ENCODE data around the gene NEK5. TPM values are rescaled to one million over a fixed set of nuclear protein-coding genes. Genes with fewer than 3 reads are reported as not detected.
"Not testable (repeated sequence)": the region's sequence is repeated elsewhere in the genome, so short reads cannot be mapped to it uniquely, and the experiment has no call there.

The NEK5 gene
- polyA plus RNA-seq, 3 donors: 0.04 to 0.45 (median 0.20) TPM

GRCh38 chr13:52155177-52155576, 26.3 kb upstream of the NEK5 start:
- no peak overlapping the region for H3K27ac ChIP-seq (ENCODE audit: low read depth, low read length)
- 95 to 97% (median 95%) methylated on average over 1 of the region's 1 CpG for WGBS, 3 donors

- WGBS, 3 donors: 80 to 93% (median 86%) methylated on average over 1 of the region's 1 CpG
Measured at GRCh38 chr13:52147225-52147624, 18.4 kb upstream of the NEK5 start.

GRCh38 chr13:52141299-52141698, 12.4 kb upstream of the NEK5 start:
- WGBS, 3 donors: 48 to 59% (median 57%) methylated on average over 2 of the region's 2 CpGs

More at GRCh38 chr13:52147225-52147624, 18.4 kb upstream of the NEK5 start:
- H3K27ac ChIP-seq (ENCODE audit: low read depth, low read length): no peak overlapping the region

GRCh38 chr13:52137489-52137888, 8.6 kb upstream of the NEK5 start:
- WGBS, 3 donors: 81 to 91% (median 88%) methylated on average over 3 of the region's 3 CpGs
- H3K27ac ChIP-seq (ENCODE audit: low read depth, low read length): no peak overlapping the region

More at GRCh38 chr13:52141299-52141698, 12.4 kb upstream of the NEK5 start:
- no peak overlapping the region for H3K27ac ChIP-seq (ENCODE audit: low read depth, low read length)

DNA sequence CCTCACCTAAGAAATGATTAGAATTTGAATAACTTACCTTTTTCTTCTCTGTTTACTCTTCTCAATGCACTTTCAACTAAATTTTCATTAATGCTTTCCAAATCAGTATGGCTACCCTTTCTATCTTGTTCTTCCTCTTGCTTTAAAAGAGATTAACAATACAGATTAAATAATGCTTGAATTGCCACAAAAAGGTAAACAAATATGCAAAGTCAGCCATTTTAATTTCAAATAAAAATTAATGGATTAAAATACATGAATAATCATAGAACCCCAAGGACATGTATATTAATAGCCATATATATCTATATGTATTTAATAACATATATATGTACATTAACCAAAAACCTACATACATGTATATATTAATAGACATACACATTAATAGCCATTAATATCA, 7.9 kb upstream of the NEK5 start:
- no peak overlapping the region for H3K27ac ChIP-seq (ENCODE audit: low read depth, low read length)

DNA sequence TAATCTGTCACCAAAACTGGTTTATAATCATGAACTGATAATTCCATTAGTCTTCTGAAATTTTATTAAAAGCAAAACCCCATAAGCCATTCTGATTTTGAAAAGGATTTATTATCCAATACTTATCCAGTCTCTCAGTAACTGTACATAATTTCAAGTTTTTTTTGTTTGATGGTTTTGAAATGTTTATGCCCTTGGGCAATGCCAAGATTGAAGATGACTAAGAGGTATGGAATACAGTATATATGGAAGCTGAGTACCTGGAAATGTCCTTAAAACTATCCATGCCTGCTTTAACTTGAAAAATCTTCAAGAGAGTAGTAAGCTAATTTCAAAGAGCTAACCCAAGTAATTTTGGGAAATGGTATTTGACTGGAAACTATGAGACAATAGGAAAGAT, 1.8 kb upstream of the NEK5 start:
- H3K27ac ChIP-seq (ENCODE audit: low read depth, low read length): no peak overlapping the region

DNA sequence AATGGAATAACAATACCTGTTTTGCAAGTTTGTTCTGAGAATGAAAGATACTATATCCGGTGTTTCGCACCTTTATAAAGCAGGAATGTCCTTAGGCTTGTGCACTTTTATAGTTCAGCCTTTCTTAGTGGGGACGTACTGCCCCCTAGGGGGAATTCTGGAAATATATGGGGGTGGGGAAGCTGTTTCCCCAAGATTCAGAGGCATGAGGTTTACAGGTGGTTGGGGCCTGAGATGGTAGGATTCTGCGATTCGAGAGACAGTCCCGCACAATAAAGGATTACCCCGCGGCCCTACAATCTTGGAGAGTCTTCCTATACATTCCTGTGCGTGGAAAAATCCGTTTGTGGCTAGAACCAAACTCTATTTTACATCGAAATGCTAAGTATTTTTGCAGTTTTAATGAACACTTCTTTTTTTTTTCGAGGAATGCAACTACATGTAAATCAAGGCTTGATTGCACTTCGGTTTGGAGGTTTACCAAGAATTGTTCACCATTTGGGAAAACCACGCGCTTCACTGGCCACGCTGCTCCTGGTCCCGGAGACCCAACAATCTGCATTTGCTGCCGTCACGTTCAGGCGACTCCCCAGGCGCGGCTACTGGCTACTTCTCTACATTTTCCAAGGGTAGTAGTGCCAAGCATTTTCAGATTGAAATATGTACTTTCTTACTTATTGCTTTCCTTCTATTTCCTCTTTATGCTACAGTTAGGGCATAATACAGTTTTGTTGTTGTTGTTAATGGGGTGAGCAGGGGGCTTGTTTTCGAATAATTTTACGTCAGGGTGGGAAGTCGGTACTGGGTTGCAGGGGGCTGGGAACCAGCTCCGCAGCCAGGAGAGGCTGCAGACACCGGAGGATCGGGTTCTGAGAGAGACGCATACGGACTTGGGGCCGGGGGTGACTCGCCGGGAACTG, 830 bp downstream of the NEK5 start:
- no peak overlapping the region for H3K27ac ChIP-seq (ENCODE audit: low read depth, low read length)
- WGBS, 3 donors: 0 to 1% (median 1%) methylated on average over 33 of the region's 33 CpGs

DNA sequence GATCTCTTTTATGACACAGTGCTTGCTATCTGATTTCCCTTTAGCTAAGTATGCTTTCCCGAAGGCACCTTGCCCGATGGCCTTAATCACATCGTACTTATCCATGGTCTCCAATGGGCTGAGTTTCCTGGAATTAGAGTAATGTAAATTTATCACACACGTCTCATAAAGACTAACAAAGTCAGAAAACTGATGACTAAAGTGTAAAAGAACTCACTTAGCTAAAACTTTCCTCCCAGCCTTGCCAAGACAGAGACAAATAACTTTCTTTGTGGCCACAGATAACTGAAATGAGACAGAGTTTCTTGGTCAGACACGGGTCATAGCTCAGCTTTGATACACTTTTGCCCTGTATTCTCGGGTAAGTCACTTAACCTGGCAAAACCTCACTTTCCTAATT, 1.5 kb downstream of the NEK5 start:
- no peak overlapping the region for H3K27ac ChIP-seq (ENCODE audit: low read depth, low read length)
- WGBS, 3 donors: 22 to 42% (median 41%) methylated on average over 6 of the region's 6 CpGs

GRCh38 chr13:52125547-52125946, 3.3 kb downstream of the NEK5 start:
- no peak overlapping the region for H3K27ac ChIP-seq (ENCODE audit: low read depth, low read length)
- 94 to 99% (median 96%) methylated on average over 3 of the region's 3 CpGs for WGBS, 3 donors

GRCh38 chr13:52118595-52118994, 10.3 kb downstream of the NEK5 start:
- no peak overlapping the region for H3K27ac ChIP-seq (ENCODE audit: low read depth, low read length)
- 47 to 54% (median 50%) methylated on average over 3 of the region's 3 CpGs for WGBS, 3 donors

GRCh38 chr13:52118095-52118494, 10.8 kb downstream of the NEK5 start:
- H3K27ac ChIP-seq (ENCODE audit: low read depth, low read length): no peak overlapping the region
- WGBS, 3 donors: 89 to 96% (median 95%) methylated on average over 2 of the region's 2 CpGs

DNA sequence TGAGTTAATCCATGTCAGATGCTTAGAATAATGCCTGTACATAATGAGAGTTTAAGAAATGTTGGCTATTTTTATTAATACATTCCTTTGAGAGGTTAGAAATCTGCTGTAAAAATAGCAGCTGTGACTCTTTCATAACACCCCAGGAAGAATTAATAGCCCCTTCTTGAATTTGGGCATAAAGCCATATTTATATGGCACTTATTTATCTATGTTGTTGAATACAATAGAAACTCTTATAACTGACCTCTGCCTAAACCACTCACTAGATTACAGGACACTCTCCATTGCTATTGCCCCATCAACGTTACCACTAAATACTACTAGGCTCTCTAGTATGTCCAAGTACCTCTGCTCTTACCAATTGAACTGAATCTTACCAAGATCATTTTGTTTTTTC, 16.3 kb downstream of the NEK5 start:
- H3K27ac ChIP-seq (ENCODE audit: low read depth, low read length): no peak overlapping the region
- 65 to 80% (median 77%) methylated on average over 1 of the region's 1 CpG for WGBS, 3 donors

GRCh38 chr13:52109116-52109670, 19.7 kb downstream of the NEK5 start:
- WGBS, 3 donors: 86 to 93% (median 88%) methylated on average over 1 of the region's 1 CpG
- no peak overlapping the region for H3K27ac ChIP-seq (ENCODE audit: low read depth, low read length)

DNA sequence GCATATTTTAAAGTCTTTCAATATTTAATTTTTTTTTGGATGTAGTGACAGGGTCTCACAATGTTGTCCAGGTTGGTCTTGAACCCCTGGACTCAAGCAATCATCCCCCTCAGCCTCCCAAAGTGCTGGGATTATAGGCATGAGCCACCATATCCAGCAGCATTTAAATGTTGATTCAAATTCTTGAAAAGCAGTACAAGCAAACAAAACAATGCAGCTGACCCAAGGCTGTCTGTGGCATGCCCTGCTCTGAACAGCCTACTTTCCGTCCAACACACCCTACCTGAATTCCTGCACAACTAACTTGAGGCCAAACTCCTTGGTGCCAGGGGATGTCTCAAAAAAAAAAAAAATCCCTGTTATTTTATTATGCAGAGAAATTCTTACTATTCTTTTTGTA, 23.0 kb downstream of the NEK5 start:
- WGBS, 3 donors: 86 to 95% (median 95%) methylated on average over 1 of the region's 1 CpG
- no peak overlapping the region for H3K27ac ChIP-seq (ENCODE audit: low read depth, low read length)

- no peak overlapping the region for H3K27ac ChIP-seq (ENCODE audit: low read depth, low read length)
- WGBS, 3 donors: 75 to 87% (median 85%) methylated on average over 1 of the region's 1 CpG
Measured at GRCh38 chr13:52104624-52105023, 24.2 kb downstream of the NEK5 start.

DNA sequence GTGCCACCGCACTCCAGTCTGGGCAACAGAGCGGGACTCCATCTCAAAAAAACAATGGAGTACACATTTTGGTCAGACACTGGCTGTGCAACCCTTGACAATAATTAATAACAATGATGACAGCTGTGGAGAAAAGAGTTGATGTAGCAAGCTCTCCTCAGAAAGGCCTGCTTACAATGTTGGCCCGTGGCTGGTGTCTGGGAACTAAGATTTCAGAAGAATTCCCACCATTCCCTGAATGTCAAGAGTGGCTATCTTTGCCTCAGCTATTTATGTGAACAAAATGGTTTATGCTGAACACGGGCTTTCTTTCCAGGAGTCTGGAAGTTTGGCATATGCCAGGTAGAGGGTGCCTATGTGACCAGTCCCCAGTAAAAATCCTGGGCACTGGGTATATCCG, 25.5 kb downstream of the NEK5 start:
- 90 to 93% (median 93%) methylated on average over 5 of the region's 5 CpGs for WGBS, 3 donors

DNA sequence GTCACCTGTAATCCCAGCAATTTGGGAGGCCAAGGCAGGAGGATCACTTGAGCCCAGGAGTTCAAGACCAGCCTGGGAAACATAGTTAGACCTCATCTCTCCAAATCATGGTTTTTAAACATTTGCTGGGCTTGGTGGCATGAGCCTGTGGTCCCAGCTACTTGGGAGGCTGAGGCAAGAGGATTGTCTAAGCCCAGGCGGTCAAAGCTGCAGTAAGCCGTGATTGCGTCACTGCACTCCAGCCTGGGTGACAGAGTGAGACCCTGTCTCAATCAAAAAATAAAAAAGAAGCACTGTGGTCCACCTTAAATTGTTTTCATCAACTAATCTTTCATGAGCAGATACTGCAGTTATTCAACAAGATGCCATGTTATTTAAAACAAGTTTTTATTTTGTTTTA, 26.4 kb downstream of the NEK5 start:
- 90 to 94% (median 91%) methylated on average over 3 of the region's 3 CpGs for WGBS, 3 donors

More for the DNA sequence above, 25.5 kb downstream of the NEK5 start:
- no peak overlapping the region for H3K27ac ChIP-seq (ENCODE audit: low read depth, low read length)

DNA sequence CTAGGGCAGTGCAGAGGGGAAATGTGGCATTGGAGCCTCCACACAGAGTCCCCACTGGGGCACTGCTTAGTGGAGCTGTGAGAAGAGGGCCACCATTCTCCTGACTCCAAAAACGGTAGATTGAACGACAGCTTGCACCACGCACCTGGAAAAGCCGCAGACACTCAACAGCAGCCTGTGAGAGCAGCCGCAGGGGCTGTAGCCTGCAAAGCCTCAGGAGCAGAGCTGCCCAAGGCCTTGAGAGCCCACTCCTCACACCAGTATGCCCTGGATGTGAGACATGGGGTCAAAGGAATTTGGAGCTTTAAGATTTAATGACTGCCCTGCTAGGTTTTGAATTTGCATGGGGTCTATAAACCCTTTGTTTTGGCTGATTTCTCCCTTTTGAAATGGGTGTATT, 31.7 kb downstream of the NEK5 start:
- H3K27ac ChIP-seq (ENCODE audit: low read depth, low read length): no peak overlapping the region
- 90 to 96% (median 95%) methylated on average over 5 of the region's 5 CpGs for WGBS, 3 donors

More for the DNA sequence above, 26.4 kb downstream of the NEK5 start:
- H3K27ac ChIP-seq (ENCODE audit: low read depth, low read length): not testable (repeated sequence)

DNA sequence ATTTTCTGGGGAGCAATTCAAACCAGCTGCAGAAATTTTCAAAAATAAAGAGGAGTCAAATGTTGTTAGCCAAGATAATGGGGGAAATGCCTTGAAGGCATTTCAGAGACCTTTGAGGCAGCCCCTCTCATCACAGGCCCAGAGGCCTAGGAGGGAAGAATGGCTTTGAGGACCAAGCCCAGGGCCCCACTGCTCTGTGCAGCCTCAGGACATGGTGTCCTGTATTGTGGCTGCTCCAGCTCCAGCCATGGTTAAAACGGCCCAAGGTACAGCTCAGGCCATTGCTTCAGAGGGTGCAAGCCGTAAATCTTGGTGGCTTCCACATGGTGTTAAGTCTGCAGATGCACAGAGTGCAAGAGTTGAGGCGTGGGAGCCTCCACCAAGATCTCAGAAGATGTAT, 32.1 kb downstream of the NEK5 start:
- WGBS, 3 donors: 79 to 92% (median 91%) methylated on average over 3 of the region's 3 CpGs
- no peak overlapping the region for H3K27ac ChIP-seq (ENCODE audit: low read depth, low read length)

DNA sequence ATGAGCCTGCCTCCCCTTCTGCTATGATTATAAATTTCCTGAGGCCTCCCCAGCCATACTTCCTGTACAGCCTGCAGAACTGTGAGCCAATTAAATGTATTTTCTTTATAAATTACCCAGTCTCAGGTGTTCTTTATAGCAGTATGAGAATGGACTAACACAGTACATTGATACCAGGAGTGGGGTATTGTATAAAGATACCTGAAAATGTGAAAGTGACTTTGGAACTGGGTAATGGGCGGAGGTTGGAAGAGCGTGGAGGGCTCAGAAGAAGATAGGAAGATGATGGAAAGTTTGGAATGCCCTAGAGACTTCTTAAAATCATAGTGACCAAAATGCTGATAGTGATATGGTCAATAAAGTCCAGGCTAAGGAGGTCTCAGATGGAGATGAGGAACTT, 32.8 kb downstream of the NEK5 start:
- WGBS, 3 donors: 92 to 98% (median 94%) methylated on average over 2 of the region's 2 CpGs
- H3K27ac ChIP-seq (ENCODE audit: low read depth, low read length): no peak overlapping the region
